Measurements from ENCODE around the gene ZNF536. TPM values are rescaled to one million over a fixed set of nuclear protein-coding genes. Genes with fewer than 3 reads are reported as not detected.

The ZNF536 gene
- total and polyA plus RNA-seq, 2 of the 13 experiments (the other 11 are each of a cell fraction or from before 2014, with no cell fraction given) = not detected

GRCh38 chr19:30322641-30323320 lies 49.4 kb upstream of the ZNF536 start:
- POLR2A ChIA-PET = no interaction called here
- intact Hi-C loops (cut with micrococcal nuclease; ENCODE audit: unreplicated experiment) = no loop called here
- 7% methylated on average over 6 of the region's 6 CpGs for WGBS (ENCODE audit: low lambda C conversion rate)

DNA sequence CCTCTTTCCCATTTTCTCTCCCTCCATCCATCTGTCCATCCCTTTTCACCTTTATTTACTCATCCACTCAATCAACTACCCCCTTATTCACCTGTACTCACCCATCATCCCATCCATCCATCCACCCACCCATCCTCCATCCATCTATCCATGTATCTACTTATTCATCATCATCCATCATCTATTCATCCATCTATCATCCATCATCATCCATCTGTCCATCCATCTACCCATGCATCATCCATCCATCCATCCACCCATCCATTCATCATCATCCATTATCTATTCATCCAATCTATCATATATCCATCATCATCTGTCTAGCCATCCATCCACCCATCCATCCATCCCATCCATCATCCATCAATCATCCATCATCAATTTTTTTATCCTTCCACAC lies 48.3 kb upstream of the ZNF536 start:
- Histone ChIP-seq H3K4me1 (ENCODE audit: insufficient read depth, low read length) (no peaks in the 10 kb centered on the region), H3K9ac (ENCODE audit: insufficient read depth, low read depth, low read length) (no peak overlapping the region), H4K20me1 (ENCODE audit: insufficient read depth, low read length) (no peaks in the 10 kb centered on the region), H3K9me3 (ENCODE audit: low read length) (no peaks in the 10 kb centered on the region), H3K4me3 (replicated peaks in 1 of 3; ENCODE audit: insufficient read depth in 1 of 3, low read depth in 2 of 3, low read length in 3 of 3) (no peak overlapping the region), H3K36me3 (replicated peaks in 1 of 2; ENCODE audit: control insufficient read depth in 1 of 2, insufficient read depth in 2 of 2, low read length in 2 of 2) (no peaks in the 10 kb centered on the region), H3K27me3 (ENCODE audit: control insufficient read depth in 1 of 2, insufficient read depth in 2 of 2, low read length in 2 of 2) (peaks cover 0 to 18% of the 10 kb centered on the region in 2 experiments; a peak in 2 of 5 replicates), H3K4me2 (ENCODE audit: low read depth, low read length) (no peak overlapping the region), H3K27ac (ENCODE audit: extremely low read length, insufficient read depth, low read length) (no peak overlapping the region), H2AFZ (ENCODE audit: low read length) (no peak overlapping the region), H3K79me2 (ENCODE audit: insufficient read depth, low read length) (no peaks in the 10 kb centered on the region)
- ATAC-seq = no peak
- no TSS peak for BruUV-seq (replicated peaks)
- CTCF ChIA-PET (ENCODE audit: low intra/inter-chr PET ratio, low total read pairs) = no interaction called here
- intact Hi-C loops (cut with micrococcal nuclease; ENCODE audit: unreplicated experiment) = no loop called here
- POLR2A ChIA-PET = no interaction called here
- TF ChIP-seq TCF12 (IDR thresholded peaks at IDR 0.05) (no peak), TCF12 (CRISPR knock-in tag; IDR thresholded peaks at IDR 0.05) (no peak), CREB1 (IDR thresholded peaks at IDR 0.05) (peak; percentile 41; the same call in 1 of the 2 replicates), CREB1 (CRISPR knock-in tag; IDR thresholded peaks at IDR 0.05) (no peak)
- no peak for FAIRE-seq
- in situ Hi-C loops (cut with HindIII; ENCODE audit: extremely low pct_ligation_motif_present, low pct_unique_long_range_greater_than_20kb) = no loop called here
- no peak for DNase-seq (ENCODE audit: low spot score)

More at GRCh38 chr19:30322641-30323320, 49.4 kb upstream of the ZNF536 start:
- H2AFZ ChIP-seq (ENCODE audit: low read length) = no peak overlapping the region
- no peak overlapping the region for H3K27ac ChIP-seq (ENCODE audit: extremely low read length, insufficient read depth, low read length)
- FAIRE-seq = no peak
- CTCF ChIA-PET (ENCODE audit: low intra/inter-chr PET ratio, low total read pairs) = no interaction called here
- H3K9ac ChIP-seq (ENCODE audit: insufficient read depth, low read depth, low read length) = no peak overlapping the region
- no peak overlapping the region for H3K4me2 ChIP-seq (ENCODE audit: low read depth, low read length)
- H3K79me2 ChIP-seq (ENCODE audit: insufficient read depth, low read length) = no peaks in the 10 kb centered on the region
- H3K27me3 ChIP-seq (ENCODE audit: control insufficient read depth in 1 of 2, insufficient read depth in 2 of 2, low read length in 2 of 2) = peaks cover 0 to 8% of the 10 kb centered on the region in 2 experiments; a peak in 2 of 5 replicates
- H3K4me1 ChIP-seq (ENCODE audit: insufficient read depth, low read length) = no peaks in the 10 kb centered on the region
- H4K20me1 ChIP-seq (ENCODE audit: insufficient read depth, low read length) = no peaks in the 10 kb centered on the region
- in situ Hi-C loops (cut with HindIII; ENCODE audit: extremely low pct_ligation_motif_present, low pct_unique_long_range_greater_than_20kb) = no loop called here
- no peaks in the 10 kb centered on the region for H3K9me3 ChIP-seq (ENCODE audit: low read length)
- DNase-seq (ENCODE audit: low spot score) = no peak
- ATAC-seq = no peak
- TF ChIP-seq, protein P1, sequence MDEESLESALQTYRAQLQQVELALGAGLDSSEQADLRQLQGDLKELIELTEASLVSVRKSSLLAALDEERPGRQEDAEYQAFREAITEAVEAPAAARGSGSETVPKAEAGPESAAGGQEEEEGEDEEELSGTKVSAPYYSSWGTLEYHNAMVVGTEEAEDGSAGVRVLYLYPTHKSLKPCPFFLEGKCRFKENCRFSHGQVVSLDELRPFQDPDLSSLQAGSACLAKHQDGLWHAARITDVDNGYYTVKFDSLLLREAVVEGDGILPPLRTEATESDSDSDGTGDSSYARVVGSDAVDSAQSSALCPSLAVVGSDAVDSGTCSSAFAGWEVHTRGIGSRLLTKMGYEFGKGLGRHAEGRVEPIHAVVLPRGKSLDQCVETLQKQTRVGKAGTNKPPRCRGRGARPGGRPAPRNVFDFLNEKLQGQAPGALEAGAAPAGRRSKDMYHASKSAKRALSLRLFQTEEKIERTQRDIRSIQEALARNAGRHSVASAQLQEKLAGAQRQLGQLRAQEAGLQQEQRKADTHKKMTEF (CRISPR knock-in tag; IDR thresholded peaks at IDR 0.05) = no peak
- no peak for TF ChIP-seq MXD4 (CRISPR knock-in tag; IDR thresholded peaks at IDR 0.05)
- TF ChIP-seq ZNF672 (CRISPR knock-in tag; IDR thresholded peaks at IDR 0.05) = no peak
- TF ChIP-seq NFKBIZ (CRISPR knock-in tag; IDR thresholded peaks at IDR 0.05) = no peak
- no peak for TF ChIP-seq YY1 (IDR thresholded peaks at IDR 0.05; ENCODE audit: insufficient read depth, insufficient replicate concordance, low read depth, low read length)
- no peak for TF ChIP-seq ZNF768 (CRISPR knock-in tag; IDR thresholded peaks at IDR 0.05)
- no peak overlapping the region for H3K4me3 ChIP-seq (replicated peaks in 1 of 3; ENCODE audit: insufficient read depth in 1 of 3, low read depth in 2 of 3, low read length in 3 of 3)
- no TSS peak for BruUV-seq (replicated peaks)
- H3K36me3 ChIP-seq (replicated peaks in 1 of 2; ENCODE audit: control insufficient read depth in 1 of 2, insufficient read depth in 2 of 2, low read length in 2 of 2) = no peaks in the 10 kb centered on the region
